ENCODE measurements around the gene SNX13.

SNX13 gene

DNA sequence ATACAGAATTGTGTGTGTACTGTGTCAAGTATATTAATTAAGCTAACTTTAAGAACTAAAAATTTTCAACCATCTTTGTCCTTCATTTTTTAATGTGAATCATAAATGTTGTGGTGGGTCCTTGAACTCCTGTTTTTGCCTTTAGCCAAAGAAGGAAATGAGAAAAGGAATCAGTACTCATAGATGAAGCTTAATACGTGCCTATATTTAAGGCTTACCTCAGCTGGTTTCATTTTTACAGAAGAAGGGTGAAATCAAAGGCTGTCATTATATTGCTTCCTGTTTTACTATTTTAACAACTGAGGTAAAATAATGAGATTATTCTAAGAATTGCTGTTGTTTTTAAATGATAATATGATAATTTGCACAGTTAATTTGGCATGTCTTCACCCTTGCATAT, 6.3 kb upstream of the SNX13 start:
- peak; percentile 18 for FAIRE-seq

DNA sequence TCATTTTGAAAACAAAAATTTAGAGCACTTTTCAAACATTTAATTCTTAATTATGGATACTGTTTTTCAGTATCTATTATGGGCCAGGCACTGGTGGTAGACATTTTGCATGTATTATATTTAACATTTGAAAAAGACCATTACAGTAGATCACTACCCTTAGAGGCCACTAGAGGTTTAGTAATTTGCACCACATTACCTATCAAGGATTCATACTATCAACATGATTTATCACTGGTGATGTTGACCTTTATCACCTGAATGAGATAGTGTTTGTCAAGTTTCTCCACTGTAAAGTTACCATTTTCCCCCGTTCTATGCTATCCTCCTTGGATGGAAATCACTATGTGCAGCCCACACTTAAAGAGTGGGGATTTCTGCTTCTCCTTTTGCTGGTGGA, 4.4 kb upstream of the SNX13 start:
- FAIRE-seq: no peak

DNA sequence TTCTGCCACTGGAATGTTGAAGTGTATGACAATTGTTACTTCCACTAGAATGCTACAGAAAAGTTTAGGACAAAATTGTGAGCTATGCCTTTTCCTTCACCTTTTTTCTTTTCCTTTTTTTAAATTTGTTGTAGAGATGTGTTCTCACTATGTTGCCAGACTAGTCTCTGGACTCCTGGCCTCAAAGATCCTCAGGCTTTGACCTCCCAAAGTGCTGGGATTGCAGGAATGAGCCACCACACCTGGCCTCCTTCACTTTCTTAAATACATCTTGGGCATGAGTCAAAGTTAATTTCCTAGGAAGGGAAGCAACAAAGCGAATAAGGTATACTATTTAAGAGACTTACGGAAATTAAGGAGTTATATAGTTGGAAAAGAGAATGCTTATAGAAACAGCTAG, 2.7 kb upstream of the SNX13 start:
- FAIRE-seq: no peak

DNA sequence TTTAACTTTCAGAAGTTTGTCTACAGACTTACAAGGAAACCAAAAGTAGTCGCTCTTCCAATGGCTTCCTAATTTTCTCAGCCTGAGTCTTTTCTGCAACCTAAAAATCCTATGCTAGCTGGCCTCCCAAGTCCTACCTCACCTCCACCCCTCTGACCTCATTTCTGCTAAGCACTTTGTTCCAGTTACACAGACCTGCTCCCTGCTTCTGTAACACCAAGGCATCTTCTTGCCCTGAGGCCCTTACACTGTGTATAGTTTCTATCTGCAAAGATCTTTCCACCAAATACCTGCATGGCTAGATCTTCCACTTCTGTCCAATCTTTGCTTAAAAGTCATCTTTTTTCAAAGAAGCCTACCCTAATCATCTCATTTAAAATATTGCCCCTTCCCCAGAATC, 1.9 kb upstream of the SNX13 start:
- FAIRE-seq: no peak

DNA sequence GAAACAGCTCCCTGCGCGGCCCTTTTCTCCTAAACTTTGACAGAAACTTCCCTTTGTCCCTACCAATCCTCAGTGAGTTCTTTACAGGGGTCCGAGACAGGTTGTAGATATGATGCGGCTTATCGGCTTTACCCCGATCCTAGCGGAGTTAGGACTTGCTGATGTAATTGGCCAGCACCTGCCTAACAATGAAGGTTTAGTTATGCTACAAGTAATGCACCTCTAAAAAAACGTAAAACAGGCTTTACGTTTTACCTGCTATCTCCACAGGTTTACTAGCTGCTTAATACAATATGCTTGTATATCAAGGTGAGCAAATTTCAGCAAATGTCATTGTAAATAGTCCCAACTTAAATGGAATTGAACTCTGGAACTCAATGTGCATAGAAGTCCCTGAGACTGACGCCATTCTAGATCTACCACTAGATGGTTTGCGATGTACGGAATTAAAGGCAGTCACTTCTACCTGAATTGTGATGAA, 697 bp upstream of the SNX13 start:
- no peak for FAIRE-seq

DNA sequence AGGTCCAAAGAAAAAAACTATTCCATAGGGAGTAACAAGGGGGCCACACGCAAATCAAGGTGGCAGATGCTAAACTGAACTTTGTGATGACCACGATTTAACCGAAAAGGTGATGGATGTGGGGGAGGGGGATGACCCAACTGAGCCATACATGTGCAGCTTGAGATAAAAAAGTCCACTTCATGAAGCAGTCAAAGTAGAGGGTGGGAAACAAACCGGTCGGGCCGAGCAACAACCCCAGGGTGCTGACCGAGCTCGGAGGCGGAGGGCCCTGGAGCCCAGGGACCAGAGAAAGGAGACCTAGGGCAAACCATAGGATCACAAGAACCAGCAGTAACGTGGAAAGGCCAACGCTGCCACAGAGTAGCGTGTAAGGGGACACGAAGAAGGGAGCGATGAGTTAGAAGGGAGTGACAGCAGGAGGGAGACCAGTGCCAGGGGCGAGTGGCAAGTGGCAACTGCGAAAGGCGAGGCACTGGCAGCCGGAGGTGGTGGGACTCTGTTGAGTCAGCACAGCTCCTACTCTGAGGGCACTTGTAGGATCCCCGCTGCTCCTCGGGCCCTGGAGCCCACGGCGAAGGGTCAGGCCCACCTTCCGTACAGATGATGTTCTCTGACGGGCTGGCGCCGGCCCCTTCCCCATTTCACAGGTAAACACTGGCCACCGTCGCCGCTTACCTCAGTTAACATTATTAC, 540 bp downstream of the SNX13 start:
- FAIRE-seq: no peak

DNA sequence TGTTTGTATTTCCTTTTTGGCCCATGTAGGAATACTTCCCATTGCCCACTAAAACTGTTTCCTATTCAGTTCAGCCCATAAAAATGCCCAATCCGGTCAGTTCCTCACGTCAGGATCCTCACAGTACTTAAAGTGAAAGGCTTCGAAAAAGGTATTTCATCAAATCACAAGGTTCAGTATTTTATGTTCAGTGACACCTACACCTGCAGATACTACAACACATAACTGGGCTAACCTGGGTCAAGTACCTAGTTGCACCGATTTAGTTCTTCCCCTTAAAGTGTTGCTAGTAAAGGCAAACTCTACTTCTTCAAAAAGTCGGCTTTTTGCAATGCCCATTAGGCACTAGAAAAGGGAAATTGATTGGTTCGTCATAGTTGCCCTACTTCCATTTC, 1.1 kb downstream of the SNX13 start:
- FAIRE-seq: no peak

DNA sequence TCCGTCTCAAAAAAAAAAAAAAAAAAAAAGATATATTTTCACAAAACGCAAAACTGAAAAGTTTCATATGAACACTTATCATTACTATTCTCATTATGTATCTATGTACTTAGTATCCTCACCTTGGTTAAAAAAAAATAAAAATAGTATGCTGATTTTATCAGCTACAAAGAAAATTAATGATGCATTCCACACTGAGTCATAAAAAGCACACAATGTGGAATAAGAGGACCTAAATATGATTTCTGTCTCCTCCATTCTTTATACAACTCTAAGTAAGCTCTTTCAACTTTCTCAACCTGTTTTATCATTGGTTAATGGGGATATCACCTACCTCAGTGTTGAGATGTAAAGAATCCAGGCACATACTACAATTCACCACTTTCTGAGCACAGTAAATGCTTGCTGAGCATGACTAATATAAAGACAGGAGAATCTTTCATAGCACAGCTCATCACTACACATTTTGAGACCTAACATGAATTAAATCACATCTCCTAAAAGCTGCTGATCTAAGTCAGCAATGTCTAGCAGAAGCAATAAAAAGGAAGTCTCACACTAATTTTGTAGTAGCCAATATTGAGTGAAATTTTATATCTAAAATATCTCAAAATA, 2.7 kb downstream of the SNX13 start:
- no peak for FAIRE-seq

DNA sequence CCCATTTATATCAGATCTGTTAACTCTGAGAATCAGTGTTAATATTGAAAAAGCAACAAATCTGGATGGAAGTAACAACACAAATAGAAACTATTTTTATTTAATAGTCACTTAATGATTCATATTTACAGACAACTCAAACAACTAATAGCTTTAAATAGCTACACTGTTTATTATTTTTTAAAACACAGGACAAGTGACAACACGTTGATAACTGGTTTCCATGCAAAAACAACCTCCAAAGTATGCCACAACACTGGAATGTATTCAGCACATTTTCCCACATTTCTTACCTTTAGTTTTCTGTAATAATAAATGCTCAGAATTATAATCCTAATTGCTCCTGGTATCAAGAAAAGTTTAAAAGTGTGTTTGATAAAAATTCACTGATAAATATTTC, 4.0 kb downstream of the SNX13 start:
- no peak for FAIRE-seq

DNA sequence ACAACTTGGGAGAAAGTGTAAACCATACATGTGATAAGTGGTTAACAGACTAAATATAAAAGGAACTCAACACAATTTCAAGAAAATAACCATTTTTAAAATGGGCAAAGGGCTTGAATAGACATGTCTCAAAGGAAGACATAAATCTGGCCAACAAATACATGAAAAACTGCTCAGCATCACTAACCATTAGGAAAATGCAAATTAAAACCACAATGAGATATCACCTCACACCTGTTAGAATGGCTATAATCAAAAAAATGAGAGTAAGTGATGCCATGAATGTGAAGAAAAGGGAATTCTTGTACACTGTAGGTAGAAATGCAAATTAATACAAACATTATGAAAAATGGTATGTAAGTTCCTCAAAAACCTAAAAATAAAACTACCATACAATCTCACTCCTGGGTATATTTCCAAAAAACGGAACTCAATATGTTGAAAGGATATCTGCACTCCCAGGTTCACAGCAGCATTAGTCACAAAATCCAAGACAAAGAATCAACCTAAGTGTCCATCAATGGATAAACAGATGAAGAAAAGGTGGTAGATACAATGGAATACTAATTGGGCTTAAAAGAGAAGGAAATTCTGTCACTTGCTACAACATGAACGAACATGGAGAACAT, 5.6 kb downstream of the SNX13 start:
- FAIRE-seq: no peak

DNA sequence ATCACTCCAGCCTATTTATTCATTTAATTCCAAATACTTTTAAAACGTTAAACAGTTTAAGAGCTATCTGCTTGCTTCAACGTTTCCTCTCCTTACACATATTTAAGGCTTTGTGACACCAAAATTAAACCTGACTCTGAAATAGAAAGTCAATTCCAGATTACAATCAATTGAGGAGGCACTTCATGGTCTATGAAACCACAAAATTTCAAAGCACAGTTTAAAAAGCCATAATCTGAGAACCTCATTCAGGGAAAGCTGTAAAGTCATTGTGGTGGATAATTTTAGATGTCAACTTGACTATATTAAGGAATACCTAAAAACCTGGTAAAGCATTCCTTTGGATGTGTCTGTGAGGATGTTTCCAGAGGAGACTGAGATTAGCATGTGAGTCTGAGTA, 6.2 kb downstream of the SNX13 start:
- FAIRE-seq: no peak

DNA sequence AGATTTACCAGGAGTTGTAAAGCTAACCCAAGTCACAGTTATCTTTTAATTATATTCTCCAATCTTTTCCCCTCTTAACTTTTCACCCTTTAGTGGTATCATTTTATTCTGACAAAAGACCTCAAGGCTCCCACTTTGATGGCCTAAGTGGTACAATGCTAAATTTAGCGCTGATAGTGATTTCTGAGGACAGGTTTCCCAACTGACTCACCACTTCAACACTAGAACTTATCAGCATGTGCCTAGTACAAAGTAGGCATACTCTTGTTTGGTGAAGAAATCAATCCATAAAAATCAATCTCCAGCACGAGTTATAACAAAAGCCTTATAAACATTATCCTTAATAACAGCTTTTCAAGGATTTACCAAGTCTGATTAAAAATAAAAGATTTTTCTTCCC, 7.5 kb downstream of the SNX13 start:
- no peak for FAIRE-seq

DNA sequence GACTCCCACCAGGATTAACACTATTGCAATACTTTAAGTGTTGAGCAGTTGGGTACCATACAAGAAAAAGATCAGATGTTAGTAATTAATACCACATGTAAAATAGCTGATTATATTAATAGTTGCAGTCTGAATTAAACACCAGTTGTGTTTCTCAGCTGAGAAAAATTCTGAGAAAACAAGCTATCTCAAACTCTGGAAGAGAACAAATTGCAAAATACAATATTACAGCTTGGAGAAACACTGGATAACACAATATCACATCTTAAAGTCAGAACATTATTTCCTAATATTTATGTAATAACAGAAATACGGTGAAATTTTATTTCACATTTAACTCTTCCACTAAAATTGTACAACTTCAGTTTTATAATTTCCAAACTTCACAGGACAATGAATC, 9.2 kb downstream of the SNX13 start:
- FAIRE-seq: no peak

DNA sequence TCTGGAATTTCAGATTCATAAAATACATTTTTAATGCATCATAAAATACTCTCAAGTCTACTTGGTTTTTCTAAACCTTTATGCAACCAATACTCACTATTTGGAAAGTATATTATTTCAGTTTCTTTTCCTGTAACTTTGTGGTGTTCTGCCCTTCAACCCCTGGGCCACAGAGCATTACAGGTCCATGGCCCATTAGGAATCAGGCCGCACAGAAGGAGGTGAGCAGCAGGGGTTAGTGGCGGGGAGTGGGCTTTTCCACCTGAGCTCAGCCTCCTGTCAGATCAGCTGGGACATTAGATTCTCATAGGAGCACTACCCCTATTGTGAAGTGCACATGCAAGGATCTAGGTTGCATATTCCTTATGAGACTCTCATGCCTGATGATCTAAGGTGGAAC, 9.7 kb downstream of the SNX13 start:
- no peak for FAIRE-seq

DNA sequence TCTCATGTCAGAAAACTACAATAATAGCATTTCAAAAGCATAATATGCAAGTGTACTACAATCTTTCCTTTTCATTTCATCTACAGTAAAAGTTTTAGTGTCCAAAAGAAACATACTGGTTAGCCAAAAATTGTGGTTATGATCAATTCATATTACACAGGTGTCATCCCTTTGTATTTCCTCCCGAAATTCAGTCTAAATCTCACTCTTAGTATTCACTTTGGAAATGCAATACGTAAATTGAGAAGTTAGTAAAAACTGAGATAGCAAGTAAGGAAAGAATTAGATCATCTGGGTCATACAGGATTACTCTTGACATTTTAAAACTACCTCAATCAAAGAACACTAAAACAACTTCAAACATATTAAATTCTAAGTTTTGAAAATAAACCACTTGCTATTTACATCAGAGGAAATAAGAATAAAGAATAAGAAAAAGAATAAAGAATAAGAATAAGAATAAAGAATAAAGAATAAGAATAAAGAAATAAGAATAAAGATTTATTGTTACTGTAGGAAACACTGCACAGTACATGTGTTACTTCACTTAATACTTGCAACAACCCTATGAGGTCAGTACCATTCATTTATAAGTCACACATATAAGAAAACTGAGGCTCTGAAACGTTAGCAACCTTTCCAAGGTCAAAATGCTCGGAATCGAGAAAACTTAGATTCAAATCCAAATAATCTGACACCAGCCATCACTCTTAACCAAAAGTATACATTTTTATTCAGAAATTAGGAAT, 10.5 kb downstream of the SNX13 start:
- no peak for FAIRE-seq

DNA sequence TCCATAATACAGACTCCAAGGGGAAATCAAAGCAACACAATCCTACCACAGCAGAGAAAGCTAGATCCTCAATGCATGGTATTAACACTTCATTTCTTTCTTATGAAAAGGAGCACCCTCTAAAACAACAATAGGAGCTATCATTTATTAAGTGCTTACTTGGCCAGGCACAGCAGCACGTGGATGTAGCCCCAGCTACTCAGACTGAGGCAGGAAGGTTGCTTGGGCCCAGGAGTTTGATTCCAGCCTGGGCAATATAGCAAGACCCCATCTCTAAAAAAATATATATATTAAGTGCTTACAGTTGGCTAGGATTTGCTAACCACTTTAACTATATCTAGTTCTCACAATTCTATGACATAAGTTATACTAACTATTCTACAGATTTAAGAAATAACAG, 12.2 kb downstream of the SNX13 start:
- no peak for FAIRE-seq

DNA sequence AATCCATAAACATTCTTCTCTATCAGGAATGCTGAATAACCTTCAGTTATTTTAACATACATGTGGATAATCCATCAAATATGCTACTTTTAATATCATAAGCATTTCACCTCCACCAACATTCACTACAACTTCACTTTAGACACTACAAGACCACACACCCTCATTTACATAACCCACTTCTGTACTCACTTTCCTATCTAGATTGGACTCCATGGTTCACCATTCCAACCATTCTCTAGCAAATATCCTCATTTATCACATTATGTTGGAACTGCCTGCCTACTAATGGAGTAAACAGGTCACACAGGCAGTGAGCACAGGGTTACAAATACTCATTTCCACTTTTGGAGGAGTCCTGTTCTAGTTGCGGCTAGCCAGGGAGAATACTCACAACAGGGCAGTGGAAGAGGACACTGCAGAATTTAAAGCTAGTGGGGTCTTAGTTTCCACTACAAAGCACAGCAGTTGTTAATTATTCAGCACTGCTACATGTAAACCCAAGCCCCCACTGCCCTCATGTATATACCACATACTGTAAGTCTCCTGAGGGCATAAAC, 18.4 kb downstream of the SNX13 start:
- FAIRE-seq: no peak

DNA sequence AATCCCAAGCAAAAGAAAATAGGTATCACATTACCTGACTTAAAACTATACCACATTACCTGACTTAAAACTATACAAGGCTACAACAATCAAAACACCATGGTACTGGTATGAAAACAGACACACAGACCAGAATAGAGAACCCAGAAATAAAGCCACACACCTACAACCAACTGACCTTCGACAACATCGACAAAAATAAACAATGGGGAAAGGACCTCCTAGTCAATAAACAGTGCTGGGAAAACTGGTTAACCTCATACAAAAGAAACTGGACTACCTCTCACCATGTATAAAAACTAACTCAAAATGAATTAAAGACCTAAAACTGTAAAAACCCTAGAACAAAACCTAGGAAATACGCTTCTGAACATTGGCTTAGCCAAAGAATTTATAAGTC, 22.5 kb downstream of the SNX13 start:
- no peak for FAIRE-seq

DNA sequence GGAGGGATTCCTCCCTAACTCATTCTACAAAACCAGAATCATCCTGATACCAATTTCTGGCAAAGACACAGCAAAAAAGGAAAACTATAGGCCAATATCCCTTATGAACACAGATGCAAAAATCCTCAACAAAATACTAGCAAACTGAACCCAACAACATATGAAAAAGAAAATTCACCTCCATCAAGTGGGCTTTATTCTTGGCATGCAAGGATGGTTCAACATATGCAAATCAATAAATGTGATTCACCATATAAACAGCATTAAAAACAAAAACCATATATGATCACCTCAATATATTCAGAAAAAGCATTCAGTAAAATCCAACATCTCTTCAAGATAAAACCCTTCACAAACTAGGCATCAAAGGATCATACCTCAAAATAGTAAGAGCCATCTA, 23.5 kb downstream of the SNX13 start:
- no peak for FAIRE-seq

DNA sequence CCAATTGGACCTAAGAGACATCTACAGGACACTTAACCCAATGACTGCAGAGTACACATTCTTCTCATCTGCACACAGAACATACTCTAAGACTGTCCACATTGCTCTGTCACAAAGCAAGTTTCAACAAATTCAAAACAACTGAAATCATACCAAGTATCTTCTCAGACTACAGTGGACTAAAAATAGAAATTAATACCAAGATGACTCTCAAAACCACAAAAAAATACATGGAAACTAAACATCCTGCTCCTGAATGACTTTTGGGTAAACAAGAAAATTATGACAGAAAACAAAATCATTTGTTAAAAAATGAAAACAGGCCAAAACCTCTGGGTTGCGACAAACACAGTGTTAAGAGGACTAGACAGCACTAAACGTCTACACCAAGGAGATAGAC, 24.5 kb downstream of the SNX13 start:
- no peak for FAIRE-seq

DNA sequence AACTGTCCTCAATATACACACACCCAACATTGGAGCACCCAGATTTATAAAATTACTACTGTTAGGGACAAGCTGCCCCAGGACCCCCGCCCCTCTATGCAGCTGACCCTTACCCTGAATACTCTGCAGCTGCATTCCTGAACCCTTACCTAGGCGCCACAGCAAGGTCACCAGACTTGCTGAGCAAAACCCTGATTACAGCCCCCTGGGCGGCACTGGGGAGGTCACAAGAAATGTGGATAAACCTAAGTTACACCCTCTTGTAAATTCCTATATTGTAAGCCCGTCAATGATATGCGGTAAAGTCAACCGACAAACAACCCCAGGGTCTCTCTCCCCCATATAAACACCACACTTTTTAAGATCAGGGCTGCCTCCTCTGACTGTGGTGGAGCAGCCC, 25.1 kb downstream of the SNX13 start:
- FAIRE-seq: no peak

DNA sequence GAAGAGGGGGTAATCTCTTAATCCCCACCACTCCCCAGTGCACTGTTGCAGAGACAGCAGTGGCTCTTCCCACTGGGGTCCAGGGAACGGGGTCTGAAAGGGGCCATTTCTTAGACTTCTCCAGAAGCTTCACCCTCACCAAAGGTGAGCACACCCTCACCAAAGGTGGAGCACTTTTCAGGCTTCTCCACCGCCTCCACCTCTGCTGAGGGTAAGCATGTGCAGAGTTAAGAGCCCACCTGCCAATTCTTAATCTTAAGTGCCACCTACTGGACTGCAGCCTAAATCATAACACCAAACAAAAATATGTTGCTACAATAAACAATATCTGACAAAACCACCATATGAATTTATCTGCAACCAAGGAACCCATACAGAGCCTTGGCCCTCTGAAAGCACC, 27.0 kb downstream of the SNX13 start:
- no peak for FAIRE-seq

DNA sequence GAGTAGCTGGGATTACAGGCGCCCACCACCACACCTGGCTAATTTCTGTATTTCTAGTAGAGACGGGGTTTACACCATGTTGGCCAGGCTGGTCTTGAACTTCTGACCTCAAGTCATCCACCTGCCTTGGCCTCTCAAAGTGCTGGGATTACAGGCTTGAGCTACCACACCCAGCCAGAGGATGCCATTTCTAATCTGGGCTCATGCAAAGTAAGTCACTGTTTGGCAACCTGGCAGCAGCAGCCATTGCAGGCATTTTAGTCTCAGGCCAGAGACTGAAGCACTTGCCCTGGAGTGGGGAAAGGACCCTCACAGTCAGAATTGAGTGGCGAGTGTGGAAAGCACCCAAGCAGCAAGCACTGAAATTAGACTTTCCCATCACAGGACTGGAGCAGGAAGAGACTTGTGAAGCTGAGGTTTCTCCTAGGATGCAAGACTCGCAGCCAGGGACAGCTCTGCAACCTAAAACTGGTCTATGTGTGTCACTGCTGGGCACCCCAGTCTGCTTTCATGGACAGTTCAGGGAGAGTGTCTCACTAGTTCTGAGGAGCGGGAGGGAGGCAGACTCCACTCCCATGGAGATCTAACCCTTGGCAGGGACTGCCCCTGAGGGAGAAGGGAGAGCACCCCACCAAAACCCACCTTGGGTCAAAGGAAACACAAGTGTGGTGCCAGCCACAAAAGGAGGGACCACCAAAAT, 27.6 kb downstream of the SNX13 start:
- FAIRE-seq: no peak

Data from colon (tissue), 2 donors.